ENCODE results near the gene IGFL4.

IGFL4 gene

DNA sequence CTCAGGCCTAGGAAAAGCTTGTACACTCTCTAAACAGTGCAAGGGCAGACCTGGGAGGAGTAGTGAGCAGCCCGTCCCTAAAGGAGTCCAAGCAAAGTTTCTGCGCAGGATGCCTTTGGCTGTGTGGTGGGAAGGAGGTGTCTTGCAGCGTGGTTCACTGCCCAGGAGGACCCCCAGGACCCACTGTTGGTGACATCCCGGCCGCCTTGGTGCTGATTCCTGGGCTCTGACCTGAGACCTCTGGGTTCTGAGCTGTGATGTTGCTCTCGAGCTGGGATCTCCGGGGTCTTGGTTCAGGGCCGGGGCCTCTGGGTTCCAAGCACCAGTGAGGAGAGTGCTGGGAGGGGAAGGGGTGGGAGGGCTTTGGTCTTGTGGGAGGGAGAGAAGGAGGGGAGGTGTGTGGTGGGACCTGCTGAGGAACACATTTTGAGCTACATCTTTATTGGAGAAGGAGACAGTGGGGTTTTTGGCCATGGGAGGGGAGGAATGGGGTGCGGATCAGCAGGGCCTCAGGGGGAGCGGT, 22.0 kb downstream of the IGFL4 start:
- DNase-seq = no peak

DNA sequence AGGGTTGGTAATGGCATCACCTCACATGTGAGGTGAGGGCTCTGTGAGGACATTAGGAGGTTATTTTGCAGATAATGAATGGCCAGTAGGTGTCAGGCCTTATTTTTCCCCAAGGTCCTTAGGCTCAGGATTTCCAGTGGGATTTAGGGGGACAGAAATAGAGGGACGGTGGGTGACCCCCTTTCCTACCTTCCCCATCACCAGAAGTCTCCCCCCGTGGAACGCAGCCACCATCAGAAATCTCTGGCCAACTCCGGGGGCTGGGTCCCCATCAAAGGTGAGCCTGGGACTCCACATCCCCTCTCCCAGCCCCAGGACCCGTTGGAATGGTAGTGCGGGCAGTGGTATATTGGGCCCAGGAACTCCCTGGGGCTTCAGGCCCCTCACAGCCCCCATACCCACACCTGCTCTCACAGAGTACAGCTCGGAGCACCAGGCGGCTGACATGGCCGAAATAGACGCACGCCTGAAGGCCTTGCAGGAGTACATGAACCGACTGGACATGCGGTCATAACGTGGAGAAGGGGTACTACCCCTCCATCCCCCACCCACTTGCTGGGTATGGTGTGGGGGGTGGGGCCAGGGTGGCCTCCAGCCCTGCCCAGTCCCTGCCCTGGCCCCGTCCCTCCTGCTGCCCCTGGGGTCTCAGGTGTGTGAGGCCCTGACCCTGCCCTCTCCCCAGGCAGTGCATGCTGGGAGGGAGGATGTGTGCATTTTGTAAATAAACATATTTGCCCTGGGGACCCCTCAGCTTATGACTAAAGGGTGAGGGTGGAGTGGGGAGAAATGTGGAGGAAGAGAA, 22.7 kb downstream of the IGFL4 start:
- no peak for DNase-seq

GRCh38 chr19:46017095-46017429, 23.7 kb downstream of the IGFL4 start:
- DNase-seq = no peak

GRCh38 chr19:46016426-46017094, 24.2 kb downstream of the IGFL4 start:
- DNase-seq = peak; percentile 76

- DNase-seq = peak; percentile 22
These were observed 24.9 kb downstream of the IGFL4 start for GRCh38 chr19:46015687-46016425.

GRCh38 chr19:46014941-46015686, 25.7 kb downstream of the IGFL4 start:
- DNase-seq = peak; percentile 58

- DNase-seq = no peak
These were observed 26.3 kb downstream of the IGFL4 start for GRCh38 chr19:46014534-46014933.

- DNase-seq = peak; percentile 56
These were observed 31.0 kb downstream of the IGFL4 start for GRCh38 chr19:46009530-46010510.

DNA sequence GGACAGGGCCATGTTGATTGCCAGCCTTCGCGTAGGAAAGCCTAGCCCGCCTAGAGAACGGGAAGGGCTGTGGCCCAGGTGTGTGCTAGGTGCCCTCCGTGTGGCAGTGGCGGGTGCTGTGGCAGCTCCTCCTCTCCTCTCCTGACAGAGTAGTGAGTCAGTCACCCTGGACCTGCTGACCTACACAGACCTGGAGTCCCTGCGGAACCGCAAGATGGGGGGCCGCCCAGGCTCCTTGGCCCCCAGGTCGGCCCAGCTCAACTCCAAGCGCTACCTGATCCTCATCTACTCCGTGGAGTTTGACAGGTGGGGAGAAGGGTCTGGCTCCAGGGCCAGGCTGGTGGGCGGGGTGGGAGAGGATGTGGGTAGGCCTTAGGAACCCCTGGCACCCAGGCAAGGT, 34.4 kb downstream of the IGFL4 start:
- no peak for DNase-seq

DNA sequence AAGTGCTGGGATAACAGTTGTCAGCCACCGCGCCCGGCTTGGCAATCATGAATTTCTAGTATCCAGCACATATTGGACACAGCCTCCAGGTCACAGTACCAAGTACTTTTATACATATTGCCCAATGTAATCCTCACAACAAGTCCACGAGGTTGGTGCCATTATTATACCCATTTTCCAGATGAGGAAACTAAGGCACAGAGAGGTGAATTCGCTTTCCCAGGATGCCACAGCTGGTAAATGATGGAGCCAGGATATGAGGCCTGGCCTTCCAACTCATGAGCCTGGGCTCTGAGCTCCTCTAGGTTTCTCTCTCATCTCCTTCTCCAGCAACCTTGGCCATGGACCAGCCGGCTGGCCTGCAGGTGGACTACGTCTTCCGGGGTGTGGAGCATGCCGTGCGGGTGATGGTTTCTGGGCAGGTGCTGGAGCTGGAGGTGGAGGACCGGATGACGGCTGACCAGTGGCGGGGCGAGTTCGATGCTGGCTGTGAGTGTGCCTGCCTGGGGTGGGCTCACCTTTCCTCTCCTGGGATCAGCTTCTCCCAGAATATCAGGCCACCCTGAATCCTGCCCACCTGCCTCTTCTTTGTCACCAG, 38.0 kb downstream of the IGFL4 start:
- no peak for DNase-seq

DNA sequence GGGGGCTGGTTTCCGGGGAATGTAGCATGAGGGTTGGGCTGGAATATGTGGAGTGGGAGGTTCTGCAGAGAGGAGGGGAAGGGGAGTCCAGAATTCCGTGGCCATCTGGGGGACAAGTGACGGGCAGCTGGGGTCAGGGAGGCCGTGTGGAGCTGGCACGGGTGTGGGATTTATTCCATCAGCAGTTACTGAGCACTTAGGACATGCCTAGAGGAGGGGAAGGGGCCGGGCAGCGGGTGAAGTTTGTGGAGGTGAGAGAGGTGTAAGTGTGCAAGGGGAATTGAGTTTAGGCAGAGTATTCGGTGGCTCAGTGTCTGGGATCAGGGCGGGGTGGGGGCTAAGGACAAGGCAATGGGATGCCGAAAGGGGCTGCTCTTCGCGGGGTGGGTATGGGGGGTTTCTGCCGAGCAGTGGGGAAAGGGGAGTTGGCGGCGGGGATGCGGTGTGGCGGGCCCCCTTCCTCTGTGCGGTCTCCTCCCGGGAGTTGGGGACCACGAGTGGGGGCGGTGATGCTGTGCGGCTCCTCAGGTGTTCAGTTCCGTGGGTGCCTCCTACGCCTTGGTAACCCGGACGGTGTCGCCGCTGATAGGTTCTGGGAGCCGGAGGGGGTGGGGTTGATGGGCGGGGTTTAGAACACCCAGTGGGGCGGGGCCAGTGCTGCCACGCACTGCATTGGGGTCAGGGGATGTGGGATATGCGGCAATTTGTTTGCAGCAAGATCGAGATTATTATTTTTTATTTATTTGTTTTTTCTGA, 40.1 kb downstream of the IGFL4 start:
- peak; percentile 62 for DNase-seq

DNA sequence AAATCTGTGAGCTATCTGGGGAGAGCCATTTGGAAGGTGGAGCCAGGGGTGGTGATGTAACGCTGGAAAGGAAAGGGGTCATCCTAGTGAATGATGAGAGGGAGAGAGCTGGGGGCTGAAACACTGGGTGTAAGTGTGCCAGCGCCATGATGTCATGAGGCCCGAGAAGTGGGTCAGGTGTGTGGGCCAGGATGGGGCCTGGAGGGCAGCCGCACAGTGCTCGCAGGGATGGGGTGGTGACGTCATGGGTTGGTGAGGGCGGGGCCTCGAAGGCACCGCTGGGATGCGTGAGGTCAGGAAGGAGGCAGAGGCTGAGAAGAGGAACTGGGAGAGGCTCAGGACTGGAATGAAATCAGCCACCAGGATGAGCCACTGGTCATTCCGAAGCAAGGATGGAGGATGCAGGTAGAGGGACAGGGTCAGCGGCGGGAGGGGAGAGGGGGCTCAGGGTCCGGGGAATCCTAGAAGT, 41.1 kb downstream of the IGFL4 start:
- no peak for DNase-seq

DNA sequence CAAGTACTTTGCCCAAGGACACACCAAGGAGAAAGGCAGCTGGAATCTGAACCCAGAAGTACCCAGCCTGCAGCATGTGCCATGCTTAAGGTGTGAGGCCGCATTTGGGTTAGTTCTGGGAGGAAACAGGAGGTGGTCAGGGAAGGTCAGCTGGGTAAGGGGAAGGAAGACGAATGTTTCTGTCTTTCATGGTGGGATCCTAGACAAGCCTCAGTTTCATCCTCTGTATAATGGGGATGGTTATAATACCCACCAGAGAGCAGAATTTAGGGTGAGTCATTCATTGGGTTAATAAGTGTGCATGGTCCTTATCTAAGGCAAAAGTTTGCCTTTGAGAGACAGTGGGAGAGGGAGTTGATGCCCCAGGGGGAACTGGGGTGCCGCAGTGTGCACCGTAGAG, 42.0 kb downstream of the IGFL4 start:
- DNase-seq = no peak

- DNase-seq = no peak
These were observed 43.9 kb downstream of the IGFL4 start for GRCh38 chr19:45996933-45997332.

DNA sequence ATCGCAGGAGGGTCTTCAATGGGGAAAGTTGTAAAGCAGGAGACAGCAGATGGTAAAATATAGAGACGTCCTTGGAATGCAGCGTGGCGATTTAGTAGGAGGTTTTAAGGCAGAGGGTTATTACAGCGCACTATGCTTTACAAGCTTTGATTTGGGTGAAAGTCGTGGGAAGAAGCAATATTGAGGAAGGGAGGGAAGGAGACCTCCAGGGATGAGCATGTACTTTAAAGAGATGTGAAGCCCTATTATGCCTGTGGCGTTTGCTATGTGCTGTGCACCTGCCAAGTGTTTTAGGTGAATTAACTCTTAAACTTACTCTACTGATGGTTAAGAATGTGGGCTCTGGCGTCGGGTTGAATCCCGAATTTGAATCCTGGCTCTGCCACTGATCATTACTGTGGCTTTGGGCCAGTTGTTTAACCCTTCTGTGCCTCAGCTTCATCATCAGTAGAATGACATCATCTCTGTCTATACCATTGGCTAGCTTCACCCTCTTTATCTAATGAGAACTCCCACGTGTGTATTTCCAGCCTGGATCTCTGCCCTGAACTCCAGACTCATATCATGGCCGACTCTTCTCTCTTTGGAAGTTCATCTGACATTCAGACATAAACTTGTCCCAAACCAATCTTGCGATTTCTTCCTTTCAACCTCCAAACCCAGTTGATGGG, 45.0 kb downstream of the IGFL4 start:
- DNase-seq = no peak

DNA sequence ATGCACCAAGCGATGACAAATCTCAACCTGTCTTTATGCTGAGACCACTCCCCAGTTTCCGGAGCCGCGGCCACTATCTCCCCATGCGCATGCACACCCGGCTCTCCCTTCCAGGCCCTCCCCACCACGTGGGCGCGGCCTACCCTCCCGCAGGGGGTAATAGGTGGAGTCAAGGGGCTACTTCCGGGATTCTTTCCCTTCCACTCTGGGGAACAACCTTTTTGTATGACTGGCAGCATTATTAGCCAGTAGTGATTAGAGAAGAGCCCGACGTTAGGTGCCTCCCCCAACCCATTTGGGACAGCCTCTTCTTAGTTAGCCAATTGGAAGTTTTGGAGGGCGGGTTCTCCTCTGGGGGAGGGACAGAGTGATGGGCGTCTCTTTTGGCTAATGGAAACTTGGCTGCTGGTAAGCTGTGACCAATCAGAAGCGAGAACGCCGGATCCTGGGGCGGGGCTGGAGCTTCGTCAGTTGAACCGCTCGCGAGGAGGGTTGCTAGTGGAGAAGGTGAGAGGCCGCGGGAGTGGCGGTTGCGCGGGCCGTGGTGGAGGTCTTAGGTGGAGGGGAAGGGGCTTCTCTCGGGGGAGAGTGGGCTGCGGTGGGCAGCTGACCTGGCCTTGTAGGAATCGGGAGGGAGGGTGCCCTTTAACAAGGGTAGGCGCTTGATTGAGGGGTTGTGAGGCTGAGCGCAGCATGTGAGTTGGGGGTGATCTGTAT, 45.6 kb downstream of the IGFL4 start, which contains the start of gene CCDC61:
TSS of gene CCDC61 (plus strand) at position 470 of the 717 bp plus-strand sequence. CDS start 7,552 bp downstream, outside the sequence.
- peak; percentile 94 for DNase-seq

GRCh38 chr19:45994456-45994997, 46.3 kb downstream of the IGFL4 start:
- DNase-seq = no peak

- DNase-seq = no peak
These were observed 50.6 kb downstream of the IGFL4 start for GRCh38 chr19:45990113-45990728.

Data from effector CD4-positive, alpha-beta T cell (primary cell).